Measurements from ENCODE around the gene TCF7L2.

TCF7L2 gene

DNA sequence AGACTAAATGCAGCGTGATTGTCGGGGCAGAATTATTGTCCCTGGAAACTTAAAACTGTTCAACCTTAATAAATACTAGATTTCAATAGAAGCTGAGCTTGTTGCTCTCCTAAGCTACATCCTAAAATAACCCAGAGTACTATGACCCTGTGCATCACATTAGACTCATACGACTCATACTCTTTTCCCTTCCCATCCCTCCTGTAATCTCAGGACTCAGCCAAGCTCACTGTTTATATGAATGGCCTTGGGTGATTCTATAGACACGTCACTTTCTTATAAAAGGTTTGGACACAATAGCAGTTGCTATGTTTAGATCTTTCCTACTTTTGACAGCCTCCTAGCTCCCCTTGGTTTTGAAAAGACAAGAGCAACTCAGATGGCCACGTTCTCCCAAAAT, 17.2 kb downstream of the TCF7L2 start:
- peaks cover 47% of the 10 kb centered on the region for H3K36me3 ChIP-seq (ENCODE audit: insufficient read depth, insufficient read length, low read length)
- H3K4me1 ChIP-seq (ENCODE audit: insufficient read depth, insufficient read length) = no peaks in the 10 kb centered on the region
- H3K27me3 ChIP-seq (ENCODE audit: insufficient read depth, insufficient read length) = no peaks in the 10 kb centered on the region
- no peak overlapping the region for H3K4me3 ChIP-seq (ENCODE audit: insufficient read length, low read depth)
- TF ChIP-seq ZNF274 (IDR thresholded peaks at IDR 0.05; ENCODE audit: low read depth, low read length) (no peak), YY1 (IDR thresholded peaks at IDR 0.05; ENCODE audit: insufficient read depth, insufficient read length) (no peak)
- H3K9me3 ChIP-seq (ENCODE audit: insufficient read depth, low read length) = no peaks in the 10 kb centered on the region
- no peak overlapping the region for H3K9ac ChIP-seq (ENCODE audit: insufficient read length, low read depth)
- no peak for DNase-seq (ENCODE audit: low read depth, low spot score)

DNA sequence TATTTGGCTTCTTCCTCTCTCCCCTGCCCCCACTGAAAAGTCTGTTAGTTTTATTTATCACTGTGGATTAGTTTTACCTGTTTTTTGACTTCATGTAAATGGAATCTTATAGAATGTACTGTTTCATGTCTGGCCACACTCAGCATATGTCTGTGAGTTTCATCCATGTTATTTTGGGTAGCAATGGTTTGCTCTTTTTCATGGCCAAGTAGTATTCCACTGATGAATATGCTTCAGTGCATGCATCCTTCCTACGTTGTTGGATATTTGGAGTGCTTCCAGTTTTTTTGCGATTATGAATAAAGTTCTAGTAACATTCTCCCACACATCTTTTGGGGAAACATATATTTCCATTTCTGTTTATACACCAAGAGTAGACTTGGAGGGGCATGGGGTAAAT, 19.1 kb downstream of the TCF7L2 start:
- DNase-seq (ENCODE audit: low read depth, low spot score) = no peak
- H3K36me3 ChIP-seq (ENCODE audit: insufficient read depth, insufficient read length, low read length) = peaks cover 61% of the 10 kb centered on the region
- no peak overlapping the region for H3K9ac ChIP-seq (ENCODE audit: insufficient read length, low read depth)
- TF ChIP-seq SUZ12 (IDR thresholded peaks at IDR 0.05; ENCODE audit: extremely low read depth, insufficient read depth, insufficient read length) = no peak
- TF ChIP-seq ZNF274 (IDR thresholded peaks at IDR 0.05; ENCODE audit: low read depth, low read length) = no peak
- TF ChIP-seq YY1 (IDR thresholded peaks at IDR 0.05; ENCODE audit: insufficient read depth, insufficient read length) = no peak
- no peaks in the 10 kb centered on the region for H3K27me3 ChIP-seq (ENCODE audit: insufficient read depth, insufficient read length)
- H3K4me3 ChIP-seq (ENCODE audit: insufficient read length, low read depth) = no peak overlapping the region
- no peaks in the 10 kb centered on the region for H3K4me1 ChIP-seq (ENCODE audit: insufficient read depth, insufficient read length)
- no peaks in the 10 kb centered on the region for H3K9me3 ChIP-seq (ENCODE audit: insufficient read depth, low read length)

- TF ChIP-seq SUZ12 (IDR thresholded peaks at IDR 0.05; ENCODE audit: extremely low read depth, insufficient read depth, insufficient read length) (no peak), ZNF274 (IDR thresholded peaks at IDR 0.05; ENCODE audit: low read depth, low read length) (no peak), YY1 (IDR thresholded peaks at IDR 0.05; ENCODE audit: insufficient read depth, insufficient read length) (no peak)
- Histone ChIP-seq H3K36me3 (ENCODE audit: insufficient read depth, insufficient read length, low read length) (peaks cover 57% of the 10 kb centered on the region), H3K4me1 (ENCODE audit: insufficient read depth, insufficient read length) (no peaks in the 10 kb centered on the region), H3K4me3 (ENCODE audit: insufficient read length, low read depth) (no peak overlapping the region), H3K9ac (ENCODE audit: insufficient read length, low read depth) (no peak overlapping the region), H3K27me3 (ENCODE audit: insufficient read depth, insufficient read length) (no peaks in the 10 kb centered on the region), H3K9me3 (ENCODE audit: insufficient read depth, low read length) (no peaks in the 10 kb centered on the region)
- no peak for DNase-seq (ENCODE audit: low read depth, low spot score)
Measured at GRCh38 chr10:112969542-112969941, 19.5 kb downstream of the TCF7L2 start.

GRCh38 chr10:112970021-112970420, 20.0 kb downstream of the TCF7L2 start:
- Histone ChIP-seq H3K27me3 (ENCODE audit: insufficient read depth, insufficient read length) (no peaks in the 10 kb centered on the region), H3K4me3 (ENCODE audit: insufficient read length, low read depth) (no peak overlapping the region), H3K36me3 (ENCODE audit: insufficient read depth, insufficient read length, low read length) (peaks cover 54% of the 10 kb centered on the region), H3K9me3 (ENCODE audit: insufficient read depth, low read length) (no peaks in the 10 kb centered on the region), H3K9ac (ENCODE audit: insufficient read length, low read depth) (no peak overlapping the region), H3K4me1 (ENCODE audit: insufficient read depth, insufficient read length) (no peaks in the 10 kb centered on the region)
- DNase-seq (ENCODE audit: low read depth, low spot score) = no peak
- no peak for TF ChIP-seq YY1 (IDR thresholded peaks at IDR 0.05; ENCODE audit: insufficient read depth, insufficient read length)
- TF ChIP-seq ZNF274 (IDR thresholded peaks at IDR 0.05; ENCODE audit: low read depth, low read length) = no peak

DNA sequence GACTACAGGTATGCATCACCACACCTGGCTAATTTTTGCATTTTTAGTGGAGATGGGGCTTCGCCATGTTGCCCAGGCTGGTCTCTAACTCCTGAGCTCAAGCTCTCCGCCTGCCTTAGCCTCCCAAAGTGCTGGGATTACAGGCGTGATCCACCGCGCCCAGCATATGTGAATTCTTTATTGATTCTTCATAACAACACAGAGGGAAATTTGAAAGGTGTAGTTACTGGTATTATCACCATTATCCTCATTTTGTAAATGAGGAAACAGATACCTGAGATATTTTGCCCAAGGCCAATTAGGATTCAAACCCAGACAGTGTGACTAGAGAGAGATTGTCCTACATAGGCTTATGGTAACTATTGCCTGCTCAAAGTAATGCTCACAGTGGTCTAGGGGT, 22.6 kb downstream of the TCF7L2 start:
- peaks cover under 1% of the 10 kb centered on the region for H3K4me1 ChIP-seq (ENCODE audit: insufficient read depth, insufficient read length)
- DNase-seq (ENCODE audit: low read depth, low spot score) = no peak
- no peak overlapping the region for H3K9ac ChIP-seq (ENCODE audit: insufficient read length, low read depth)
- H3K36me3 ChIP-seq (ENCODE audit: insufficient read depth, insufficient read length, low read length) = peaks cover 48% of the 10 kb centered on the region
- H3K9me3 ChIP-seq (ENCODE audit: insufficient read depth, low read length) = no peaks in the 10 kb centered on the region
- no peak overlapping the region for H3K4me3 ChIP-seq (ENCODE audit: insufficient read length, low read depth)
- no peak for TF ChIP-seq SUZ12 (IDR thresholded peaks at IDR 0.05; ENCODE audit: extremely low read depth, insufficient read depth, insufficient read length)
- TF ChIP-seq ZNF274 (IDR thresholded peaks at IDR 0.05; ENCODE audit: low read depth, low read length) = no peak
- no peak for TF ChIP-seq YY1 (IDR thresholded peaks at IDR 0.05; ENCODE audit: insufficient read depth, insufficient read length)
- H3K27me3 ChIP-seq (ENCODE audit: insufficient read depth, insufficient read length) = no peaks in the 10 kb centered on the region

DNA sequence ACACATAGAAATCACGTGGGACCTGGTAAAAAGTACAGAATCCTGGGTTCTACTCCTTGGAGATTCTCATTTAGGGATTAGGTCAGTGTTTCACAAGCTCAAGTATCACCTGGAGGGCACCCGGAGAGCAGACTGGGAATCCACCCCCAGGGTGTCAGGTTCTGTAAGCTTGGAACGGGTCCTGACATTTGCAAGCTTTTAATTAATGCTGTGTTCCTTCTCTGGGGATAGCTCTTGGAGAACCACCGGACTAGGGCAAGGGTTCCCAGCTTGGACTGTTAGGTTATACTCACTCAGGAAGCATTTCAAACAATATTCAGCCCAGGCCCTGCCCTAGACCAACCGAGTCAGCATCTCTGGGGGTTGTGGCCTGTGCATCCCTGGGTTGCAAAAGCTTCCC, 23.0 kb downstream of the TCF7L2 start:
- no peak overlapping the region for H3K9ac ChIP-seq (ENCODE audit: insufficient read length, low read depth)
- no peak for TF ChIP-seq ZNF274 (IDR thresholded peaks at IDR 0.05; ENCODE audit: low read depth, low read length)
- no peak for TF ChIP-seq SUZ12 (IDR thresholded peaks at IDR 0.05; ENCODE audit: extremely low read depth, insufficient read depth, insufficient read length)
- TF ChIP-seq YY1 (IDR thresholded peaks at IDR 0.05; ENCODE audit: insufficient read depth, insufficient read length) = no peak
- peaks cover 46% of the 10 kb centered on the region for H3K36me3 ChIP-seq (ENCODE audit: insufficient read depth, insufficient read length, low read length)

GRCh38 chr10:112973805-112974204, 23.8 kb downstream of the TCF7L2 start:
- H3K9me3 ChIP-seq (ENCODE audit: insufficient read depth, low read length) = no peaks in the 10 kb centered on the region
- DNase-seq (ENCODE audit: low read depth, low spot score) = no peak
- no peaks in the 10 kb centered on the region for H3K27me3 ChIP-seq (ENCODE audit: insufficient read depth, insufficient read length)
- no peak overlapping the region for H3K4me3 ChIP-seq (ENCODE audit: insufficient read length, low read depth)
- peaks cover 3% of the 10 kb centered on the region for H3K4me1 ChIP-seq (ENCODE audit: insufficient read depth, insufficient read length)
- TF ChIP-seq YY1 (IDR thresholded peaks at IDR 0.05; ENCODE audit: insufficient read depth, insufficient read length) (no peak), ZNF274 (IDR thresholded peaks at IDR 0.05; ENCODE audit: low read depth, low read length) (no peak)
- peaks cover 38% of the 10 kb centered on the region for H3K36me3 ChIP-seq (ENCODE audit: insufficient read depth, insufficient read length, low read length)
- H3K9ac ChIP-seq (ENCODE audit: insufficient read length, low read depth) = no peak overlapping the region

More for the DNA sequence above, 23.0 kb downstream of the TCF7L2 start:
- Histone ChIP-seq H3K27me3 (ENCODE audit: insufficient read depth, insufficient read length) (no peaks in the 10 kb centered on the region), H3K4me3 (ENCODE audit: insufficient read length, low read depth) (no peak overlapping the region), H3K9me3 (ENCODE audit: insufficient read depth, low read length) (no peaks in the 10 kb centered on the region), H3K4me1 (ENCODE audit: insufficient read depth, insufficient read length) (peaks cover 2% of the 10 kb centered on the region)
- no peak for DNase-seq (ENCODE audit: low read depth, low spot score)

GRCh38 chr10:112977426-112977898, 27.4 kb downstream of the TCF7L2 start:
- H3K9me3 ChIP-seq (ENCODE audit: insufficient read depth, low read length) = no peaks in the 10 kb centered on the region
- H3K4me3 ChIP-seq (ENCODE audit: insufficient read length, low read depth) = no peak overlapping the region
- H3K9ac ChIP-seq (ENCODE audit: insufficient read length, low read depth) = no peak overlapping the region
- peaks cover 22% of the 10 kb centered on the region for H3K36me3 ChIP-seq (ENCODE audit: insufficient read depth, insufficient read length, low read length)
- no peak for DNase-seq (ENCODE audit: low read depth, low spot score)
- TF ChIP-seq SUZ12 (IDR thresholded peaks at IDR 0.05; ENCODE audit: extremely low read depth, insufficient read depth, insufficient read length) (no peak), YY1 (IDR thresholded peaks at IDR 0.05; ENCODE audit: insufficient read depth, insufficient read length) (no peak), ZNF274 (IDR thresholded peaks at IDR 0.05; ENCODE audit: low read depth, low read length) (no peak)
- H3K27me3 ChIP-seq (ENCODE audit: insufficient read depth, insufficient read length) = no peaks in the 10 kb centered on the region
- H3K4me1 ChIP-seq (ENCODE audit: insufficient read depth, insufficient read length) = peaks cover 6% of the 10 kb centered on the region

Measured in NT2/D1 (cell line).